Testis (tissue), 2 donors: ENCODE results near the gene CASK.

Experiments used
- POLR2A ChIP-seq: fragments of 450-650 bp; IDR thresholded peaks from one replicate; pipeline ENCODE4 v1.6.1; 2017; ENCODE audit warnings: antibody characterized with exemption, mild to moderate bottlenecking, moderate library complexity
- TF ChIP-seq, protein P1 (sequence below), 3 experiments: fragments of 450-650 bp in 2 of 3; fragments of 200-600 bp in 1 of 3; sonication (generic) in 1 of 3; IDR thresholded peaks; one replicate each; pipeline ENCODE4 v1.5.1; 2016 to 2019; ENCODE audit warnings: antibody characterized with exemption in 3 of 3, mild to moderate bottlenecking in 2 of 3, moderate library complexity in 1 of 3

DNA sequence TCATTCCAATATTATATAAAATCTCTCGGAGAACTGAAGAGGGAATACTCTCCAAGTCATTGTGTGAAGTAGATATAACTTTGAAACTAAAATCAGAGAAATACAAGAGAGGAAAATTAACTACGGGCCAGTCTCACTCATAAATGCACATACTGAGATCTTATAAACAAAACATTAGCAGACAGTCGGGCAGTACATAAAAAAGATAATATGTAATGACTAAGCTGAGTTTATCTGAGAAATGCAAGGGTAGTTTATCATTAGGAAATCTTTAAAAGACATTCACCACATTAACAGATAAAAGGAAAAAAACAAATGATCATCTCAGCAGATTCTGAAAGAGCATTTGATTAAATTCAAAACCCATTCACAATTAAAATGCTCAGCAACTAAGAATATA, 359.5 kb downstream of the CASK start:
- TF ChIP-seq, protein P1, sequence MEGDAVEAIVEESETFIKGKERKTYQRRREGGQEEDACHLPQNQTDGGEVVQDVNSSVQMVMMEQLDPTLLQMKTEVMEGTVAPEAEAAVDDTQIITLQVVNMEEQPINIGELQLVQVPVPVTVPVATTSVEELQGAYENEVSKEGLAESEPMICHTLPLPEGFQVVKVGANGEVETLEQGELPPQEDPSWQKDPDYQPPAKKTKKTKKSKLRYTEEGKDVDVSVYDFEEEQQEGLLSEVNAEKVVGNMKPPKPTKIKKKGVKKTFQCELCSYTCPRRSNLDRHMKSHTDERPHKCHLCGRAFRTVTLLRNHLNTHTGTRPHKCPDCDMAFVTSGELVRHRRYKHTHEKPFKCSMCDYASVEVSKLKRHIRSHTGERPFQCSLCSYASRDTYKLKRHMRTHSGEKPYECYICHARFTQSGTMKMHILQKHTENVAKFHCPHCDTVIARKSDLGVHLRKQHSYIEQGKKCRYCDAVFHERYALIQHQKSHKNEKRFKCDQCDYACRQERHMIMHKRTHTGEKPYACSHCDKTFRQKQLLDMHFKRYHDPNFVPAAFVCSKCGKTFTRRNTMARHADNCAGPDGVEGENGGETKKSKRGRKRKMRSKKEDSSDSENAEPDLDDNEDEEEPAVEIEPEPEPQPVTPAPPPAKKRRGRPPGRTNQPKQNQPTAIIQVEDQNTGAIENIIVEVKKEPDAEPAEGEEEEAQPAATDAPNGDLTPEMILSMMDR (IDR thresholded peaks at IDR 0.05) = no peak
- TF ChIP-seq POLR2A = no peak
